ENCODE measurements around the gene YBX2.
A peak's percentile ranks its signal among the peaks of the same experiment; 100 is the strongest.
"Not testable (repeated sequence)": the region's sequence is repeated elsewhere in the genome, so short reads cannot be mapped to it uniquely, and the experiment has no call there.

YBX2 gene

GRCh38 chr17:7262192-7262934 is 32.1 kb downstream of the YBX2 start, which contains the start of gene CLDN7:
Gene CLDN7, minus strand, starts transcription at chr17:7262478. Its CDS starts 435 bp downstream, at chr17:7262043.
- peak; percentile 29 for DNase-seq

- DNase-seq = no peak
These were observed 32.9 kb downstream of the YBX2 start for GRCh38 chr17:7261379-7262191.

- DNase-seq = no peak
These were observed 33.6 kb downstream of the YBX2 start for GRCh38 chr17:7260651-7261378.

GRCh38 chr17:7260151-7260550 is 34.3 kb downstream of the YBX2 start:
- DNase-seq = no peak

- DNase-seq = no peak
These were observed 34.9 kb downstream of the YBX2 start for GRCh38 chr17:7259555-7259889.

- DNase-seq = no peak
These were observed 35.5 kb downstream of the YBX2 start for GRCh38 chr17:7258731-7259554.

- no peak for DNase-seq
These were observed 37.5 kb downstream of the YBX2 start for GRCh38 chr17:7256766-7257456.

- DNase-seq = no peak
These were observed 39.9 kb downstream of the YBX2 start for GRCh38 chr17:7254511-7254910.

GRCh38 chr17:7253082-7253481 is 41.4 kb downstream of the YBX2 start:
- DNase-seq = no peak

- no peak for DNase-seq
These were observed 42.0 kb downstream of the YBX2 start, which contains the start of gene ELP5 for GRCh38 chr17:7252176-7253043. Gene ELP5, plus strand, starts transcription at chr17:7252215. Its CDS starts 336 bp downstream, at chr17:7252551.

GRCh38 chr17:7251661-7252175 is 42.7 kb downstream of the YBX2 start, which contains the start of gene CTDNEP1:
Gene CTDNEP1, minus strand, starts transcription at chr17:7251734. Its CDS starts 438 bp downstream, at chr17:7251296.
- peak; percentile 87 for DNase-seq

- no peak for DNase-seq
These were observed 43.5 kb downstream of the YBX2 start for GRCh38 chr17:7250695-7251627.

- no peak for DNase-seq
These were observed 44.6 kb downstream of the YBX2 start for GRCh38 chr17:7249830-7250229.

- DNase-seq = no peak
These were observed 45.2 kb downstream of the YBX2 start for GRCh38 chr17:7249214-7249613.

GRCh38 chr17:7248796-7249195 is 45.6 kb downstream of the YBX2 start:
- DNase-seq = no peak

- no peak for DNase-seq
These were observed 47.7 kb downstream of the YBX2 start for GRCh38 chr17:7246779-7247178.

GRCh38 chr17:7243838-7244237 is 50.6 kb downstream of the YBX2 start:
- DNase-seq = not testable (repeated sequence)

GRCh38 chr17:7243453-7243729 is 51.0 kb downstream of the YBX2 start:
- no peak for DNase-seq

- no peak for DNase-seq
These were observed 51.6 kb downstream of the YBX2 start for GRCh38 chr17:7242717-7243452.
